ENCODE measurements around the gene TGIF1.

DNA sequence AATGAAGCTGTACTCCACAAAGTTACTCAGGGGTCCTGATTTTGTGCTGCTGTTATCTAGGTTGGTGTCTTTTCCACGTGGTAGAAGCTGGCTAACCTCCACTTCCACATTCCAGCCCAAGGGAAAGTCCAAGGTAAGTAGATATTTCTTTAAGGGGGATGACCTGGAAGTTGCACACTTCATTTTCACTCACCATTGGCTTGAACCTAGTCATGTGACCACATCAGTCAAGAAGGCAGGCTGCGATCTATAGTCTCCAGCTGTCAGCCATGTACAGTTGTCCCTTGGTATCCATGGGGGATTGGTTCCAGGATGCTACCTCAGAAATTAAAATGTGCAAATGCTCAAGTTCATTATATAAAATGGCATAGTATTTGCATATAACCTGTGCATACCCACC, 31.9 kb upstream of the TGIF1 start:
- no peak for TF ChIP-seq POLR2A (IDR thresholded peaks at IDR 0.05)
- TF ChIP-seq, protein P1, sequence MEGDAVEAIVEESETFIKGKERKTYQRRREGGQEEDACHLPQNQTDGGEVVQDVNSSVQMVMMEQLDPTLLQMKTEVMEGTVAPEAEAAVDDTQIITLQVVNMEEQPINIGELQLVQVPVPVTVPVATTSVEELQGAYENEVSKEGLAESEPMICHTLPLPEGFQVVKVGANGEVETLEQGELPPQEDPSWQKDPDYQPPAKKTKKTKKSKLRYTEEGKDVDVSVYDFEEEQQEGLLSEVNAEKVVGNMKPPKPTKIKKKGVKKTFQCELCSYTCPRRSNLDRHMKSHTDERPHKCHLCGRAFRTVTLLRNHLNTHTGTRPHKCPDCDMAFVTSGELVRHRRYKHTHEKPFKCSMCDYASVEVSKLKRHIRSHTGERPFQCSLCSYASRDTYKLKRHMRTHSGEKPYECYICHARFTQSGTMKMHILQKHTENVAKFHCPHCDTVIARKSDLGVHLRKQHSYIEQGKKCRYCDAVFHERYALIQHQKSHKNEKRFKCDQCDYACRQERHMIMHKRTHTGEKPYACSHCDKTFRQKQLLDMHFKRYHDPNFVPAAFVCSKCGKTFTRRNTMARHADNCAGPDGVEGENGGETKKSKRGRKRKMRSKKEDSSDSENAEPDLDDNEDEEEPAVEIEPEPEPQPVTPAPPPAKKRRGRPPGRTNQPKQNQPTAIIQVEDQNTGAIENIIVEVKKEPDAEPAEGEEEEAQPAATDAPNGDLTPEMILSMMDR (IDR thresholded peaks at IDR 0.05), result no peak

Measured in right lobe of liver (tissue), 4 donors.